ENCODE data around the gene POLR1A. TPM values are rescaled to one million over a fixed set of nuclear protein-coding genes. Genes with fewer than 3 reads are reported as not detected.

Gene POLR1A
- total and polyA plus RNA-seq, 2 of the 8 experiments (the other 6 are each of a cell fraction or from before 2014, with no cell fraction given) = 8.9 to 58.1 TPM

- no peak overlapping the region for H2BK12ac ChIP-seq (ENCODE audit: low read depth, low read length)
- no peaks in the 10 kb centered on the region for H3K79me2 ChIP-seq (ENCODE audit: control insufficient read depth in 1 of 2, insufficient read depth in 2 of 2, low read length in 2 of 2)
- peaks cover 8 to 10% of the 10 kb centered on the region in 2 experiments; a peak in 2 of 4 replicates for H3K9me3 ChIP-seq (ENCODE audit: insufficient read depth in 2 of 2, low read depth in 1 of 2, low read length in 1 of 2)
- H3K27ac ChIP-seq (ENCODE audit: low read depth, low read length) = no peak overlapping the region
- H2BK5ac ChIP-seq (ENCODE audit: low read depth, low read length) = no peak overlapping the region
- H3K4me2 ChIP-seq (ENCODE audit: insufficient read depth in 1 of 2, low read depth in 2 of 2, low read length in 2 of 2) = no peak overlapping the region
- 90% methylated on average over 2 of the region's 2 CpGs; no CpG with 5 or more reads in 1 of the 2 experiments for WGBS, 2 experiments (ENCODE audit: extremely low coverage in 1 of 2, insufficient coverage in 1 of 2, insufficient read length in 1 of 2, insufficient replicate concordance in 2 of 2, low coverage in 1 of 2, low lambda C conversion rate in 2 of 2, missing lambda C conversion rate in 1 of 2)
- no peak overlapping the region for H3K23ac ChIP-seq (ENCODE audit: insufficient read length)
- no peak for DNase-seq (ENCODE audit: low read depth in 1 of 2, low spot score in 2 of 2)
- H2BK20ac ChIP-seq (ENCODE audit: low read length) = no peak overlapping the region
- no peak overlapping the region for H3K4ac ChIP-seq (replicated peaks; ENCODE audit: insufficient read length, low read depth, low read length)
- no peak overlapping the region for H3K9ac ChIP-seq (replicated peaks in 1 of 4; ENCODE audit: extremely low read depth in 1 of 4, low read depth in 3 of 4, low read length in 3 of 4)
- no peaks in the 10 kb centered on the region for H4K20me1 ChIP-seq (replicated peaks in 1 of 2; ENCODE audit: control insufficient read depth in 1 of 2, insufficient read depth in 2 of 2, low read length in 2 of 2)
- H2AK5ac ChIP-seq (ENCODE audit: low read depth, low read length) = no peak overlapping the region
- no peak for FAIRE-seq
- ChIA-PET POLR2A (ENCODE audit: partially characterized antibody) (interaction anchor here (1.3 kb wide), 1 partner anchor 122 kb away, joined by 3 read pairs; no protein-coding TSS in a partner anchor), CTCF (ENCODE audit: partially characterized antibody) (interaction anchor here (0.7 to 2.1 kb wide), 6 partner anchors 10 to 201 kb away, joined by 3 to 7 read pairs (median 4); no protein-coding TSS in a partner anchor)
- no peak overlapping the region for H3K4me3 ChIP-seq (ENCODE audit: extremely low read depth in 1 of 4, insufficient read depth in 2 of 4, low read depth in 3 of 4, low read length in 4 of 4)
- no peak overlapping the region for H4K5ac ChIP-seq (ENCODE audit: insufficient read length, low read depth, low read length)
- H2BK15ac ChIP-seq (ENCODE audit: low read length) = no peak overlapping the region
- no peak overlapping the region for H3K14ac ChIP-seq (ENCODE audit: insufficient read length)
- no peaks in the 10 kb centered on the region for H3K79me1 ChIP-seq (ENCODE audit: low read depth, low read length)
- H2BK120ac ChIP-seq (replicated peaks; ENCODE audit: low read depth, low read length) = no peak overlapping the region
- H3K18ac ChIP-seq (ENCODE audit: extremely low read depth, low read length) = no peak overlapping the region
- no peaks in the 10 kb centered on the region for H3K4me1 ChIP-seq (replicated peaks in 1 of 4; ENCODE audit: control insufficient read depth in 3 of 4, insufficient read depth in 4 of 4, low read length in 3 of 4)
- no peak overlapping the region for H4K8ac ChIP-seq (ENCODE audit: extremely low read depth, insufficient read depth, low read length)
- no peak overlapping the region for H2AFZ ChIP-seq (ENCODE audit: low read length)
- no peak overlapping the region for H4K91ac ChIP-seq (replicated peaks; ENCODE audit: insufficient read length, low read length)
- H3K27me3 ChIP-seq (replicated peaks in 1 of 4; ENCODE audit: control insufficient read depth in 3 of 4, extremely low read depth in 1 of 4, insufficient read depth in 3 of 4, low read length in 3 of 4) = no peaks in the 10 kb centered on the region; a peak in 1 of 7 replicates
- no peaks in the 10 kb centered on the region for H3K23me2 ChIP-seq (ENCODE audit: low read depth, low read length)
- no peak overlapping the region for H3K56ac ChIP-seq (replicated peaks; ENCODE audit: insufficient read length, low read depth, low read length)
- H3K36me3 ChIP-seq (ENCODE audit: control insufficient read depth in 2 of 4, insufficient read depth in 4 of 4, low read length in 3 of 4) = no peaks in the 10 kb centered on the region
- no peak for TF ChIP-seq CEBPB (IDR thresholded peaks at IDR 0.05; ENCODE audit: low read depth, low read length)
- no peak for TF ChIP-seq CBX5 (IDR thresholded peaks at IDR 0.05; ENCODE audit: low read depth, low read length)
- TF ChIP-seq CREB1 (IDR thresholded peaks at IDR 0.05) = no peak
- TF ChIP-seq CHD2 (IDR thresholded peaks at IDR 0.05; ENCODE audit: low read length) = no peak
- no peak for TF ChIP-seq SUZ12 (IDR thresholded peaks at IDR 0.05; ENCODE audit: low read length)
- TF ChIP-seq JUN (IDR thresholded peaks at IDR 0.05; ENCODE audit: low read depth, low read length) = no peak
- no peak for TF ChIP-seq FOSL1 (IDR thresholded peaks at IDR 0.05; ENCODE audit: insufficient read depth, low read depth, low read length)
- no peak for TF ChIP-seq TAF1 (IDR thresholded peaks at IDR 0.05; ENCODE audit: low read depth, low read length)
- no peak for TF ChIP-seq MAFK (IDR thresholded peaks at IDR 0.05; ENCODE audit: low read depth, low read length)
- TF ChIP-seq KDM5A (IDR thresholded peaks at IDR 0.05; ENCODE audit: low read length) = no peak
- no peak for TF ChIP-seq SIN3A (conservative IDR thresholded peaks at IDR 0.05 in 1 of 2, IDR thresholded peaks at IDR 0.05 in 1 of 2; ENCODE audit: low read depth in 1 of 2, low read length in 2 of 2)
- TF ChIP-seq POU5F1 (IDR thresholded peaks at IDR 0.05; ENCODE audit: low read depth, low read length) = no peak
- TF ChIP-seq SRF (IDR thresholded peaks at IDR 0.05; ENCODE audit: low read depth, low read length) = no peak
Measured at GRCh38 chr2:86014493-86014892, 91.2 kb downstream of the POLR1A start.

Data from H1 (cell line).